Measurements from ENCODE around the gene CNPPD1.
A peak's percentile ranks its signal among the peaks of the same experiment; 100 is the strongest.

The CNPPD1 gene

GRCh38 chr2:219179601-219180465 lies 3.1 kb upstream of the CNPPD1 start:
- DNase-seq = no peak
- no peak for TF ChIP-seq GATA1 (IDR thresholded peaks at IDR 0.05; ENCODE audit: low read depth, low read length)
- no peak for TF ChIP-seq POLR2A (IDR thresholded peaks at IDR 0.05; ENCODE audit: low read length)

- TF ChIP-seq POLR2A (IDR thresholded peaks at IDR 0.05; ENCODE audit: low read length) (no peak), GATA1 (IDR thresholded peaks at IDR 0.05; ENCODE audit: low read depth, low read length) (no peak)
- peak; percentile 74 to 84 for DNase-seq
Observed at GRCh38 chr2:219178377-219179175, 1.9 kb upstream of the CNPPD1 start.

- TF ChIP-seq GATA1 (IDR thresholded peaks at IDR 0.05; ENCODE audit: low read depth, low read length) (no peak), POLR2A (IDR thresholded peaks at IDR 0.05; ENCODE audit: low read length) (peak; percentile 97)
Observed at GRCh38 chr2:219177552-219178376, 1.0 kb upstream of the CNPPD1 start, which contains the start of gene RETREG2. Gene RETREG2 (plus strand): TSS chr2:219178275. CDS start chr2:219178353, 78 bp downstream.

GRCh38 chr2:219175928-219176817 lies 552 bp downstream of the CNPPD1 start:
- TF ChIP-seq POLR2A (IDR thresholded peaks at IDR 0.05; ENCODE audit: low read length) = no peak
- TF ChIP-seq GATA1 (IDR thresholded peaks at IDR 0.05; ENCODE audit: low read depth, low read length) = no peak
- peak; percentile 74 to 82 for DNase-seq

More at GRCh38 chr2:219177552-219178376, 1.0 kb upstream of the CNPPD1 start, which contains the start of gene RETREG2:
- peak; percentile 97 to 98 for DNase-seq

GRCh38 chr2:219175486-219175885 lies 1.2 kb downstream of the CNPPD1 start:
- TF ChIP-seq POLR2A (IDR thresholded peaks at IDR 0.05; ENCODE audit: low read length) (no peak), GATA1 (IDR thresholded peaks at IDR 0.05; ENCODE audit: low read depth, low read length) (no peak)
- no peak for DNase-seq

GRCh38 chr2:219174801-219175200 lies 1.9 kb downstream of the CNPPD1 start:
- no peak for TF ChIP-seq POLR2A (IDR thresholded peaks at IDR 0.05; ENCODE audit: low read length)
- no peak for TF ChIP-seq GATA1 (IDR thresholded peaks at IDR 0.05; ENCODE audit: low read depth, low read length)
- DNase-seq = no peak

GRCh38 chr2:219174146-219174545 lies 2.6 kb downstream of the CNPPD1 start:
- TF ChIP-seq POLR2A (IDR thresholded peaks at IDR 0.05; ENCODE audit: low read length) (no peak), GATA1 (IDR thresholded peaks at IDR 0.05; ENCODE audit: low read depth, low read length) (no peak)
- DNase-seq = no peak

- no peak for DNase-seq
- TF ChIP-seq POLR2A (IDR thresholded peaks at IDR 0.05; ENCODE audit: low read length) (no peak), GATA1 (IDR thresholded peaks at IDR 0.05; ENCODE audit: low read depth, low read length) (no peak)
Observed at GRCh38 chr2:219173176-219173575, 3.5 kb downstream of the CNPPD1 start.

- TF ChIP-seq POLR2A (IDR thresholded peaks at IDR 0.05; ENCODE audit: low read length) (no peak), GATA1 (IDR thresholded peaks at IDR 0.05; ENCODE audit: low read depth, low read length) (no peak)
- peak in 1 of 2 experiments; percentile 48 for DNase-seq
Observed at GRCh38 chr2:219172231-219173154, 4.2 kb downstream of the CNPPD1 start.

GRCh38 chr2:219171231-219171651 lies 5.5 kb downstream of the CNPPD1 start:
- no peak for TF ChIP-seq POLR2A (IDR thresholded peaks at IDR 0.05; ENCODE audit: low read length)
- TF ChIP-seq GATA1 (IDR thresholded peaks at IDR 0.05; ENCODE audit: low read depth, low read length) = no peak
- peak; percentile 47 to 69 for DNase-seq

GRCh38 chr2:219169930-219170654 lies 6.6 kb downstream of the CNPPD1 start, which contains the start of gene SLC23A3:
Gene SLC23A3 (minus strand): TSS chr2:219170029. CDS start chr2:219169984, 45 bp downstream.
- TF ChIP-seq GATA1 (IDR thresholded peaks at IDR 0.05; ENCODE audit: low read depth, low read length) (no peak), POLR2A (IDR thresholded peaks at IDR 0.05; ENCODE audit: low read length) (no peak)

More at GRCh38 chr2:219169930-219170654, 6.6 kb downstream of the CNPPD1 start, which contains the start of gene SLC23A3:
- no peak for DNase-seq
